ENCODE results near the gene PDE5A. TPM values are rescaled to one million over a fixed set of nuclear protein-coding genes. Genes with fewer than 3 reads are reported as not detected.

PDE5A gene
- total and polyA plus RNA-seq, 2 donors (not counting 1 experiment from before 2014, with no cell fraction given) = 0.49 to 1.4 TPM

- H3K27ac ChIP-seq (ENCODE audit: low read length in 2 of 2) = no peak overlapping the region
- H2AFZ ChIP-seq (ENCODE audit: insufficient read depth, low read depth, low read length, poor library complexity, severe bottlenecking) = no peak overlapping the region
- no peaks in the 10 kb centered on the region for H3K79me2 ChIP-seq (ENCODE audit: control insufficient read depth, insufficient read depth, low read length)
- no peak overlapping the region for H3K4me3 ChIP-seq (ENCODE audit: control extremely low read depth in 1 of 5, extremely low read depth in 1 of 5, insufficient read depth in 1 of 5, low read depth in 2 of 5, low read length in 4 of 5)
- no peaks in the 10 kb centered on the region for H3K9me3 ChIP-seq (ENCODE audit: control extremely low read depth in 1 of 3, control insufficient read depth in 2 of 3, insufficient read depth in 1 of 3, low read length in 2 of 3)
- H3K4me1 ChIP-seq (ENCODE audit: control insufficient read depth in 2 of 2, insufficient read depth in 2 of 2, low read length in 2 of 2) = no peaks in the 10 kb centered on the region
- no peak overlapping the region for H3K4me2 ChIP-seq (replicated peaks; ENCODE audit: low read depth, low read length, poor library complexity, severe bottlenecking)
- H3K27me3 ChIP-seq (replicated peaks in 1 of 4; ENCODE audit: control extremely low read depth in 1 of 4, control insufficient read depth in 3 of 4, insufficient read depth in 4 of 4, low read length in 3 of 4) = no peaks in the 10 kb centered on the region
- no peaks in the 10 kb centered on the region for H4K20me1 ChIP-seq (ENCODE audit: control insufficient read depth, insufficient read depth, low read length, poor library complexity, severe bottlenecking)
- no peaks in the 10 kb centered on the region for H3K4me1 Mint-ChIP-seq
- H3K27me3 Mint-ChIP-seq = no peaks in the 10 kb centered on the region
- peaks cover 0 to 1% of the 10 kb centered on the region in 2 experiments for H3K36me3 ChIP-seq (replicated peaks in 1 of 2; ENCODE audit: control extremely low read depth in 1 of 2, control insufficient read depth in 1 of 2, extremely low read depth in 1 of 2, insufficient read depth in 2 of 2, low read length in 1 of 2)
- TF ChIP-seq CTCF (IDR thresholded peaks at IDR 0.05) = no peak
- TF ChIP-seq EZH2 (IDR thresholded peaks at IDR 0.05; ENCODE audit: borderline replicate concordance, insufficient read depth, low read depth, low read length, poor library complexity, severe bottlenecking) = no peak
- CTCF ChIA-PET = no interaction called here
- no peak overlapping the region for H3K27ac Mint-ChIP-seq
- no peak overlapping the region for H3K9ac ChIP-seq (ENCODE audit: low read length)
- H3K9me3 Mint-ChIP-seq (ENCODE audit: insufficient read depth) = no peaks in the 10 kb centered on the region
- ATAC-seq (ENCODE audit: low read depth) = no peak
- DNase-seq = no peak
- H3K4me3 Mint-ChIP-seq = no peak overlapping the region
- POLR2A ChIA-PET = no interaction called here
- intact Hi-C loops (cut with micrococcal nuclease) = no loop called here
Observed at GRCh38 chr4:119523399-119523798, 105.2 kb downstream of the PDE5A start.

- H3K4me3 Mint-ChIP-seq = no peak overlapping the region
Observed at GRCh38 chr4:119521268-119521667, 107.3 kb downstream of the PDE5A start.

More at GRCh38 chr4:119521268-119521667, 107.3 kb downstream of the PDE5A start:
- Histone ChIP-seq H3K9me3 (ENCODE audit: control extremely low read depth in 1 of 3, control insufficient read depth in 2 of 3, insufficient read depth in 1 of 3, low read length in 2 of 3) (no peaks in the 10 kb centered on the region), H3K36me3 (replicated peaks in 1 of 2; ENCODE audit: control extremely low read depth in 1 of 2, control insufficient read depth in 1 of 2, extremely low read depth in 1 of 2, insufficient read depth in 2 of 2, low read length in 1 of 2) (peaks cover 5 to 13% of the 10 kb centered on the region in 2 experiments), H3K9ac (ENCODE audit: low read length) (no peak overlapping the region), H4K20me1 (ENCODE audit: control insufficient read depth, insufficient read depth, low read length, poor library complexity, severe bottlenecking) (no peaks in the 10 kb centered on the region), H3K79me2 (ENCODE audit: control insufficient read depth, insufficient read depth, low read length) (no peaks in the 10 kb centered on the region), H3K27ac (ENCODE audit: low read length in 2 of 2) (no peak overlapping the region), H3K4me1 (ENCODE audit: control insufficient read depth in 2 of 2, insufficient read depth in 2 of 2, low read length in 2 of 2) (no peaks in the 10 kb centered on the region), H3K4me2 (replicated peaks; ENCODE audit: low read depth, low read length, poor library complexity, severe bottlenecking) (no peak overlapping the region), H3K4me3 (ENCODE audit: control extremely low read depth in 1 of 5, extremely low read depth in 1 of 5, insufficient read depth in 1 of 5, low read depth in 2 of 5, low read length in 4 of 5) (no peak overlapping the region), H3K27me3 (replicated peaks in 1 of 4; ENCODE audit: control extremely low read depth in 1 of 4, control insufficient read depth in 3 of 4, insufficient read depth in 4 of 4, low read length in 3 of 4) (no peaks in the 10 kb centered on the region), H2AFZ (ENCODE audit: insufficient read depth, low read depth, low read length, poor library complexity, severe bottlenecking) (no peak overlapping the region)
- H3K27ac Mint-ChIP-seq = no peak overlapping the region
- no peaks in the 10 kb centered on the region for H3K9me3 Mint-ChIP-seq (ENCODE audit: insufficient read depth)
- WGBS (ENCODE audit: insufficient coverage) = 100% methylated on average over 1 of the region's 4 CpGs
- POLR2A ChIA-PET = no interaction called here
- CTCF ChIA-PET = no interaction called here
- no peaks in the 10 kb centered on the region for H3K4me1 Mint-ChIP-seq
- no peaks in the 10 kb centered on the region for H3K27me3 Mint-ChIP-seq
- DNase-seq = no peak
- no peak for TF ChIP-seq EZH2 (IDR thresholded peaks at IDR 0.05; ENCODE audit: borderline replicate concordance, insufficient read depth, low read depth, low read length, poor library complexity, severe bottlenecking)
- intact Hi-C loops (cut with micrococcal nuclease) = no loop called here
- no peak for ATAC-seq (ENCODE audit: low read depth)
